GM19239 (cell line): ENCODE data around the gene TIMELESS.
"Not testable (repeated sequence)": the region's sequence is repeated elsewhere in the genome, so short reads cannot be mapped to it uniquely, and the experiment has no call there.

Experiments used
- DNase-seq: peaks from one replicate; pipeline ENCODE4 v3.0.0; 2011; ENCODE audit warnings: low spot score; ENCODE audit not compliant: insufficient read length
- FAIRE-seq: peaks from 2 replicates; lab custom pipeline; 2011; peaks lifted over from hg19 to GRCh38; lab: Jason Lieb, UNC

Gene TIMELESS, protein sequence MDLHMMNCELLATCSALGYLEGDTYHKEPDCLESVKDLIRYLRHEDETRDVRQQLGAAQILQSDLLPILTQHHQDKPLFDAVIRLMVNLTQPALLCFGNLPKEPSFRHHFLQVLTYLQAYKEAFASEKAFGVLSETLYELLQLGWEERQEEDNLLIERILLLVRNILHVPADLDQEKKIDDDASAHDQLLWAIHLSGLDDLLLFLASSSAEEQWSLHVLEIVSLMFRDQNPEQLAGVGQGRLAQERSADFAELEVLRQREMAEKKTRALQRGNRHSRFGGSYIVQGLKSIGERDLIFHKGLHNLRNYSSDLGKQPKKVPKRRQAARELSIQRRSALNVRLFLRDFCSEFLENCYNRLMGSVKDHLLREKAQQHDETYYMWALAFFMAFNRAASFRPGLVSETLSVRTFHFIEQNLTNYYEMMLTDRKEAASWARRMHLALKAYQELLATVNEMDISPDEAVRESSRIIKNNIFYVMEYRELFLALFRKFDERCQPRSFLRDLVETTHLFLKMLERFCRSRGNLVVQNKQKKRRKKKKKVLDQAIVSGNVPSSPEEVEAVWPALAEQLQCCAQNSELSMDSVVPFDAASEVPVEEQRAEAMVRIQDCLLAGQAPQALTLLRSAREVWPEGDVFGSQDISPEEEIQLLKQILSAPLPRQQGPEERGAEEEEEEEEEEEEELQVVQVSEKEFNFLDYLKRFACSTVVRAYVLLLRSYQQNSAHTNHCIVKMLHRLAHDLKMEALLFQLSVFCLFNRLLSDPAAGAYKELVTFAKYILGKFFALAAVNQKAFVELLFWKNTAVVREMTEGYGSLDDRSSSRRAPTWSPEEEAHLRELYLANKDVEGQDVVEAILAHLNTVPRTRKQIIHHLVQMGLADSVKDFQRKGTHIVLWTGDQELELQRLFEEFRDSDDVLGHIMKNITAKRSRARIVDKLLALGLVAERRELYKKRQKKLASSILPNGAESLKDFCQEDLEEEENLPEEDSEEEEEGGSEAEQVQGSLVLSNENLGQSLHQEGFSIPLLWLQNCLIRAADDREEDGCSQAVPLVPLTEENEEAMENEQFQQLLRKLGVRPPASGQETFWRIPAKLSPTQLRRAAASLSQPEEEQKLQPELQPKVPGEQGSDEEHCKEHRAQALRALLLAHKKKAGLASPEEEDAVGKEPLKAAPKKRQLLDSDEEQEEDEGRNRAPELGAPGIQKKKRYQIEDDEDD

GRCh38 chr12:56448860-56449621 lies at the start of gene TIMELESS:
Gene TIMELESS, minus strand, starts transcription at chr12:56449426. Its CDS starts 15,256 bp downstream, at chr12:56434170.
- DNase-seq (peak; percentile 90), FAIRE-seq (peak; percentile 93)

DNA sequence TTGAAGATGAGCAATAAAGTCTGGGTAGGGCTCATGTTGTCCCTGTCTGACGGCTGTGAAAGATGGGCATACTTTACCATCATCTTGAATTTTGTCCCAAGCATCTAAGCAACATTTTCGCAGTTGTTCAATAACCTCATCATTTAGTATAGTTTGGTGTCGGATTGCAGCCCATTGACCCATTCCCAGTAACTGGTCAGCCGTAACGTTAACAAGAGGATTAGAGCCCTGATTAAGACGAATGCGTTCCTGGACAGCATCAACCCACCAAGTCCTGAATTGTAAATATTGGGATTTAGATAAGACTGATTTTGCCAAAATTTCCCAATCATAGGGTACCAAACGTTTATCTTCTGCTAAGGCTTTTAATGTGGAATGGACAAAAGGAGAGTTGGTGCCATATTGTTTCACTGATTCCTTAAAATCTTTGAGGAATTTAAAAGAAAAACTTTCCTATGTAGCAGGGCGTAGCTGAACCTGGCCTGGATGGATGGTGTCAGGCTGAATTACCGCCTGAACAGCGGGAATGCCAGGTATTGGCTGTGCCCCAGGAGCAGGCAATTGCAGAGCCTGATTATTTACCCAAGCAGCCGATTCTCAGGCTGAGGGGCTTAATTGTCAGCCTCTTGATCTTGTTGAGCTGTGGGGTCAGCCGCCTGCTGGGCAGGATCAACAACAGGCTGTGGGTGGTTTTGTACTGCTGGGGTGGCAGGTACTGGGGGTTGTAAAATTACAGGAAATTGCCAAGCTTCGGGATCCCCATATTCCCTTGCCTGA lies 49.1 kb upstream of the TIMELESS start:
- FAIRE-seq, DNase-seq: not testable (repeated sequence)

GRCh38 chr12:56496704-56497103 lies 47.5 kb upstream of the TIMELESS start:
- not testable (repeated sequence) for DNase-seq, FAIRE-seq

DNA sequence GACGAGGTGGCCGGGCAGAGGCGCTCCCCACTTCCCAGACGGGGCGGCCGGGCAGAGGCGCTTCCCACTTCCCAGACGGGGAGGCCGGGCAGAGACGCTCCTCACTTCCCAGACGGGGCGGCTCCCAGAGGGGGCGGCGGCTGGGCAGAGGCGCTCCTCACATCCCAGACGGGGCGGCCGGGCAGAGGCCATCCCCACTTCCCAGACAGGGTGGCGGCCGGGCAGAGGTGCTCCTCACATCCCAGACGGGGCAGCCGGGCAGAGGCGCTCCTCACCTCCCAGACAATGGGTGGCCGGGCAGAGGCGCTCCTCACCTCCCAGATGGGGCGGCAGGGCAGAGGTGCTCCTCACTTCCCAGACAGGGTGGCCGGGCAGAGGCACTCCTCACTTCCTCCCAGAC lies 45.3 kb upstream of the TIMELESS start:
- not testable (repeated sequence) for DNase-seq, FAIRE-seq

DNA sequence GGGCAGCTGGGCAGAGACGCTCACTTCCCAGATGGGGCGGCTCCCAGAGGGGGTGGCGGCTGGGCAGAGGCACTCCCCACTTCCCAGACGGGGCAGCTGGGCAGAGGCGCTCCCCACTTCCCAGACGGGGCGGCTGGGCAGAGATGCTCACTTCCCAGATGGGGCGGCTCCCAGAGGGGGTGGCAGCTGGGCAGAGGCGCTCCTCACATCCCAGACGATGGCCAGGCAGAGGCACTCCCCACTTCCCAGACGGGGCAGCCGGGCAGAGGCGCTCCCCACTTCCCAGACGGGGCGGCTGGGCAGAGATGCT lies 44.8 kb upstream of the TIMELESS start:
- DNase-seq, FAIRE-seq: not testable (repeated sequence)

GRCh38 chr12:56493409-56494105 lies 44.3 kb upstream of the TIMELESS start:
- not testable (repeated sequence) for FAIRE-seq, DNase-seq

DNA sequence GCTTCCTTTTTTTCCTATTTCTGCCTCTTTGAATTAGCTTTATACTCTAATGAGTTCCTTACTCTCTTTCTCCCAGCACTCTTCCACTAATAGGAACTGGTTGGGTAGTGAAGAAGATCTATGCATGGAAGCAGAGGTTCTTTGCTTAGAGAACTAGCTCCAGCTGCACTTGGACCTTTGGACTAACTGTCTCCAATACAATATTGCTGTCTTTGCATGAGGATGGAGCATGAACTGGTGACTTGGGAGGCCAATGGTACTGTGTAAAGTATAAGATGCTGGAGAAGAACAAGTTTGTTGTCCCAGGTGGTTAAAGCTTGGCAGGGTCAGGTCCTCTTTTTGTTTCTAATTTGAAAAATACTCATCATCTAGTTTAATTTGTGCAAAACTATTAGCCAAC lies 41.1 kb upstream of the TIMELESS start:
- DNase-seq (no peak), FAIRE-seq (no peak)

- DNase-seq (peak; percentile 88), FAIRE-seq (peak; percentile 70)
These were observed 39.1 kb upstream of the TIMELESS start, which contains the start of gene GLS2 for GRCh38 chr12:56488041-56488955. Gene GLS2, minus strand, starts transcription at chr12:56488161. Its CDS starts 43 bp downstream, at chr12:56488118.

DNA sequence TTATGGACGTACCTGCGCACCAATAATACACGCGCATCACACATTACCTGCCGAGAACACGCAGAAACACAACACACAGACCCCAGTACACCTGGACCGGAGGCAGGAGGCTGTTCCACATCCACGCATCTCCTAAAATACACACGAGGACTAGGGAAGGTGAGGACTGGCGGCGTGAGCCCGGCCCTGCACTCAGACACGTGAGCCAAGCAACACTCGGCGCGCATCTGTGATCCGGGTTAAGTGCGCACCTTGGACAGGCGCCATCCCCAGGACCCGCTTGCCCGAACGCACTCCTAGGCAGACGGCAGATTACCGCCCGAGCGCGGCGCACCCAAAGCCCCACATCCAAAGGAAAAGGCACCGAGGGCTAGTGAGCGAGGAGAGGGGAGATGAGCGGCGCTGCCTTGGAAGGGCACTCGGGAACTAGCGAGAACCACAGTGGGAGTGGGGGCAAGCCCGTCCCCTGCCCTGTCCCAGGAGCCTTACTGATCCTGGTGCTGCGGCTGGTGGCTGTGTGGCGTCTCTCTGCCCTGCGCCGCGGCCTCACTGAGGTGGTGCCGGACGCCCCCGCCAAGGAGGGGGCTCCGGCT lies 38.3 kb upstream of the TIMELESS start:
- no peak for FAIRE-seq
- DNase-seq: no peak

GRCh38 chr12:56486694-56487093 lies 37.5 kb upstream of the TIMELESS start:
- DNase-seq (no peak), FAIRE-seq (no peak)

- DNase-seq: no peak
- no peak for FAIRE-seq
These were observed 35.3 kb upstream of the TIMELESS start for GRCh38 chr12:56484566-56484965.

DNA sequence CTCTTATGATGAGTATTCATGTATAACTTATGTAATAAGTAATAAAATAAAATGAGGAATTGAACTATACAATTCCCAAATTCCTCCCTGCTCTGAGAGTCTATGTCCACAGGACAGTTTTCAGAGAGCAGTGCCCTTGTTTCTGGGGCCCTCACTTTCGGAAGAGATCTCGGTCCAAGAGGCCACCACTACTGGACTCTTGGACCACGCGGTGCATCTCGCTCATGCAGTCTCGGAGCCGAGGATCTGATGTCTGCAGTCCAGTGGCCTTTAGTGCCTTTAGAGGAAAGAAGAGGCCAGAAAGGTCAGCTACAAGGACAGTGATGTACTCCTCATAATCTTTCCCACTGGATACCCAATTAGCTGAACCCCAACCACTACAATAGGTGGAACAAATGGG lies 30.4 kb upstream of the TIMELESS start:
- no peak for FAIRE-seq
- DNase-seq: no peak

- DNase-seq (no peak), FAIRE-seq (no peak)
These were observed 28.4 kb upstream of the TIMELESS start for GRCh38 chr12:56477521-56478225.

DNA sequence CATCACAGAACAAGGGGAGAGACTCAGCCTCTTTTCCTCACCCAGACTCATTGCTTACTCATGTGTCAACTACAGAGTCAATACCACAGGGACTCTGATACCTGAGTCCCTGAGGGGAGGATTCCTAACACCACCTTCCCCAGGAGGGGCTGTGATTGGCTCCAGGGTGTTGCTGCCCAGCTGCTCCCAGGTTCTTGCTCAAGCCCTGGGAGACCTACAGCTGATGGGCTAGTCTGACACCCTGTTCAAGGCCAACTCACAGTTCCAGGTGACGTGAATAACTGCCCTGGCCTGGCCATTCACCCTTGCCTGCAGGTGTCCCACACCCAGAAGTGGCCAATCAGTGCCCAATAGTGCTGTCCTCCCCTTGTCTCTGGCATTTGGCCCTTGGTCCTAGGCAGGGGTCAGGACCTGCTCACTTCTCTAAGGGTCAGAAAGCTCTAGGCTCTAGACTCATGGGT lies 27.8 kb upstream of the TIMELESS start:
- FAIRE-seq: no peak

DNA sequence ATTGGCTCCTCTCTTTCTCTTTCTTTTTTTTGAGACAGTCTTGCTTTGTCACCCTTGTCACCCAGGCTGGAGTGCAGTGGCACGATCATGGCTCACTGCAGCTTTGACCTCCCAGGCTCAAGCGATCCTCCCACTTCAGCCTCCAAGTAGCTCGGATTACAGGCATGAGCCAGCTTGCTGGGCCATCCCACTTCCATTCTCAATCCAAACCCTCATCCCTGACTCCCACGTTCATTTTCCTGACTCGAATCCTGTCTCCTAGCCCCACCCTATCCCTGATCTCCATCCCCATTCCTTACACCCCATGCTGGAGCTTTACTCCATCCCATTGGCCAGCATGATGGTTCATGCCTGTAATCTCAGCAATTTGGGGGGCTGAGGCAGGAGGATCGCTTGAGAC lies 26.9 kb upstream of the TIMELESS start:
- FAIRE-seq (no peak), DNase-seq (no peak)

More for the DNA sequence above, 27.8 kb upstream of the TIMELESS start:
- no peak for DNase-seq

DNA sequence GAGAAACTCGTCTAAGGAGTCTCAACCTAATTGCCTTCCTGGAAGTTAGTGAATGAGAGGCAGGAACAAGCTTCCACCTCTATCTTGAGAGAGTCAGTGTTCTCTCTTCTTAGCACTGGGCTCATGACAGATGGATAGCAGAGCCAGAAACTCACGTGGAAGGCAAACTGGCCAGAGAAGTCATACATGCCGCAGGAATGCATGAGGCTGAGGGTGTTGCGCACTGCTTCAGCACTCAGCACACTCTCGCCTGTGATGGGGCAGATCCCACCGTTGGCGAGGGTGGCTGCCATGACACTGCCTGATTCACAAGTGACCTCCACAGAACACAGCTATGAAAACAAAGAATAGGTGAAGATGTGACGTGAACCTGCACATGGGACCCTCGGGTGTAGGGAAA lies 25.2 kb upstream of the TIMELESS start:
- FAIRE-seq: no peak
- DNase-seq: no peak
